H1 (cell line): ENCODE measurements around the gene MGAT5B. TPM values are rescaled to one million over a fixed set of nuclear protein-coding genes. Genes with fewer than 3 reads are reported as not detected.
A peak's percentile ranks its signal among the peaks of the same experiment; 100 is the strongest.

Experiments used
- CTCF ChIA-PET: fragments of 300-600 bp; sonication (Branson Sonifier 250); formaldehyde crosslinking; loops from one replicate; lab custom pipeline; 2021; ENCODE audit not compliant: partially characterized antibody; lab: Charles Lee
- POLR2A ChIA-PET: fragments of 300-600 bp; sonication (Branson Sonifier 250); formaldehyde crosslinking; loops from one replicate; lab custom pipeline; 2021; ENCODE audit warnings: inconsistent platforms; ENCODE audit not compliant: partially characterized antibody; lab: Charles Lee
- DNase-seq, 2 experiments: peaks; one replicate each; pipeline versions ENCODE4 v3.0.0 to v3.0.0-alpha.2; 2010 to 2022; ENCODE audit warnings: low spot score in 2 of 2, low read depth in 1 of 2, mixed read lengths in 1 of 2
- FAIRE-seq: peaks from 2 replicates; lab custom pipeline; 2011; peaks lifted over from hg19 to GRCh38; lab: Jason Lieb, UNC
- H2AFZ ChIP-seq: 2 replicates; pipeline ENCODE4 v1.8.1; 2012; ENCODE audit warnings: low read length, inconsistent platforms
- H2AK5ac ChIP-seq: 2 replicates; pipeline ENCODE4 v1.6.1; 2013; ENCODE audit warnings: low read depth, low read length
- H2BK120ac ChIP-seq: replicated peaks from 2 replicates; pipeline ENCODE3; 2013; ENCODE audit warnings: low read depth, low read length, inconsistent platforms
- H2BK12ac ChIP-seq: 2 replicates; pipeline ENCODE4 v1.6.1; 2013; ENCODE audit warnings: low read depth, low read length
- H2BK15ac ChIP-seq: 2 replicates; pipeline ENCODE4 v1.6.1; 2013; ENCODE audit warnings: low read length
- H2BK20ac ChIP-seq: 2 replicates; pipeline ENCODE4 v1.6.1; 2013; ENCODE audit warnings: low read length
- H2BK5ac ChIP-seq: 2 replicates; pipeline ENCODE4 v1.6.1; 2013; ENCODE audit warnings: low read depth, low read length
- H3K14ac ChIP-seq: 2 replicates; pipeline ENCODE4 v1.6.1; 2013; ENCODE audit warnings: inconsistent platforms; ENCODE audit not compliant: insufficient read length
- H3K18ac ChIP-seq: 2 replicates; pipeline ENCODE4 v1.6.1; 2013; ENCODE audit warnings: low read length; ENCODE audit errors: extremely low read depth
- H3K23ac ChIP-seq: 2 replicates; pipeline ENCODE4 v1.6.1; 2013; ENCODE audit warnings: inconsistent platforms; ENCODE audit not compliant: insufficient read length
- H3K23me2 ChIP-seq: 2 replicates; pipeline ENCODE4 v1.6.1; 2013; ENCODE audit warnings: low read depth, low read length
- H3K27ac ChIP-seq: 2 replicates; pipeline ENCODE4 v1.6.1; 2011; ENCODE audit warnings: low read depth, low read length, inconsistent platforms
- H3K27me3 ChIP-seq, 4 experiments: replicated peaks in 1 of 4; 1 replicate in 1 of 4; 2 replicates in 3 of 4; pipeline versions ENCODE4 v1.6.1 to v1.8.1; 2011 to 2013; ENCODE audit warnings: low read length in 3 of 4, mild to moderate bottlenecking in 3 of 4, inconsistent platforms in 2 of 4, mixed read lengths in 2 of 4, moderate library complexity in 1 of 4; ENCODE audit not compliant: control insufficient read depth in 3 of 4, insufficient read depth in 3 of 4; ENCODE audit errors: extremely low read depth in 1 of 4
- H3K36me3 ChIP-seq, 4 experiments: 2 replicates each; pipeline versions ENCODE4 v1.6.1 to v1.8.1; 2011 to 2013; ENCODE audit warnings: mild to moderate bottlenecking in 4 of 4, low read length in 3 of 4, moderate library complexity in 2 of 4, control low read depth in 1 of 4, inconsistent platforms in 1 of 4; ENCODE audit not compliant: insufficient read depth in 4 of 4, control insufficient read depth in 2 of 4
- H3K4ac ChIP-seq: replicated peaks from 2 replicates; pipeline ENCODE3; 2013; ENCODE audit warnings: low read length, low read depth, mixed read lengths, inconsistent platforms; ENCODE audit not compliant: insufficient read length
- H3K4me1 ChIP-seq, 4 experiments: replicated peaks in 1 of 4; 1 replicate in 1 of 4; 2 replicates in 3 of 4; pipeline versions ENCODE4 v1.6.1 to v1.8.1; 2011 to 2013; ENCODE audit warnings: low read length in 3 of 4, inconsistent platforms in 2 of 4, mixed read lengths in 1 of 4; ENCODE audit not compliant: insufficient read depth in 4 of 4, control insufficient read depth in 3 of 4
- H3K4me2 ChIP-seq, 2 experiments: 2 replicates each; pipeline versions ENCODE4 v1.6.1 to v1.8.1; 2011 to 2013; ENCODE audit warnings: low read depth in 2 of 2, low read length in 2 of 2, control low read depth in 1 of 2, inconsistent platforms in 1 of 2, mild to moderate bottlenecking in 1 of 2; ENCODE audit not compliant: insufficient read depth in 1 of 2
- H3K4me3 ChIP-seq, 4 experiments: fragments of 200-600, 300-600 bp in 1 of 4; sonication (generic), shearing (Covaris generic), sonication (Bioruptor Twin) in 1 of 4; 2 replicates each; pipeline versions ENCODE4 v1.5.1 to v1.8.1; 2011 to 2016; ENCODE audit warnings: low read length in 4 of 4, low read depth in 3 of 4, control low read depth in 2 of 4, inconsistent platforms in 2 of 4, mild to moderate bottlenecking in 2 of 4, mixed read lengths in 1 of 4, moderate library complexity in 1 of 4; ENCODE audit not compliant: insufficient read depth in 2 of 4; ENCODE audit errors: extremely low read depth in 1 of 4
- H3K56ac ChIP-seq: replicated peaks from 2 replicates; pipeline ENCODE3; 2013; ENCODE audit warnings: low read depth, mild to moderate bottlenecking, mixed read lengths, low read length, inconsistent platforms; ENCODE audit not compliant: insufficient read length
- H3K79me1 ChIP-seq: 2 replicates; pipeline ENCODE4 v1.6.1; 2013; ENCODE audit warnings: low read depth, low read length, control low read depth
- H3K79me2 ChIP-seq, 2 experiments: 2 replicates each; pipeline versions ENCODE4 v1.6.1 to v1.8.1; 2012 to 2013; ENCODE audit warnings: low read length in 2 of 2, mild to moderate bottlenecking in 2 of 2, inconsistent platforms in 1 of 2; ENCODE audit not compliant: insufficient read depth in 2 of 2, control insufficient read depth in 1 of 2
- H3K9ac ChIP-seq, 4 experiments: replicated peaks in 1 of 4; 1 replicate in 1 of 4; 2 replicates in 3 of 4; pipeline versions ENCODE4 v1.6.1 to v1.8.1; 2011 to 2013; ENCODE audit warnings: low read depth in 3 of 4, low read length in 3 of 4, control low read depth in 2 of 4, mild to moderate bottlenecking in 2 of 4, moderate library complexity in 2 of 4, inconsistent platforms in 1 of 4; ENCODE audit errors: extremely low read depth in 1 of 4
- H3K9me3 ChIP-seq, 2 experiments: 2 replicates each; pipeline versions ENCODE4 v1.6.1 to v1.8.1; 2012 to 2013; ENCODE audit warnings: mild to moderate bottlenecking in 2 of 2, moderate library complexity in 2 of 2, control low read depth in 1 of 2, inconsistent platforms in 1 of 2, low read depth in 1 of 2, low read length in 1 of 2, mixed read lengths in 1 of 2; ENCODE audit not compliant: insufficient read depth in 2 of 2
- H4K20me1 ChIP-seq, 2 experiments: replicated peaks in 1 of 2; 2 replicates each; pipeline versions ENCODE3 to v1.8.1; 2011 to 2013; ENCODE audit warnings: inconsistent platforms in 2 of 2, low read length in 2 of 2, mild to moderate bottlenecking in 1 of 2; ENCODE audit not compliant: insufficient read depth in 2 of 2, control insufficient read depth in 1 of 2
- H4K5ac ChIP-seq: 2 replicates; pipeline ENCODE4 v1.6.1; 2013; ENCODE audit warnings: low read length, low read depth, mixed read lengths, inconsistent platforms; ENCODE audit not compliant: insufficient read length
- H4K8ac ChIP-seq: 2 replicates; pipeline ENCODE4 v1.8.0; 2013; ENCODE audit warnings: mild to moderate bottlenecking, moderate library complexity, low read length, inconsistent platforms; ENCODE audit not compliant: insufficient read depth; ENCODE audit errors: extremely low read depth
- H4K91ac ChIP-seq: replicated peaks from 2 replicates; pipeline ENCODE3; 2013; ENCODE audit warnings: low read length, mixed read lengths, inconsistent platforms; ENCODE audit not compliant: insufficient read length
- BRCA1 ChIP-seq: IDR thresholded peaks from 2 replicates; pipeline ENCODE4 v1.6.1; 2012; ENCODE audit warnings: low read depth, low read length, improper control_type of control experiment
- CTCF ChIP-seq, 3 experiments: IDR thresholded peaks; 1 replicate in 2 of 3; 2 replicates in 1 of 3; pipeline versions ENCODE4 v1.5.1 to v1.6.1; 2011; ENCODE audit warnings: low read length in 3 of 3, mild to moderate bottlenecking in 3 of 3, inconsistent platforms in 2 of 3, low read depth in 1 of 3, moderate library complexity in 1 of 3; ENCODE audit not compliant: insufficient read depth in 1 of 3; ENCODE audit errors: control extremely low read depth in 1 of 3
- EGR1 ChIP-seq: IDR thresholded peaks from 2 replicates; pipeline ENCODE4 v1.6.1; 2011; ENCODE audit warnings: low read depth, low read length, borderline replicate concordance
- EZH2 ChIP-seq: fragments of 200-600 bp; sonication (generic); IDR thresholded peaks from 2 replicates; pipeline ENCODE4 v1.7.1; 2012; ENCODE audit warnings: low read depth, mild to moderate bottlenecking, moderate library complexity, low read length, inconsistent platforms; ENCODE audit not compliant: severe bottlenecking
- HDAC2 ChIP-seq, 2 experiments: fragments of 300-600 bp in 1 of 2; sonication (generic) in 1 of 2; IDR thresholded peaks; 2 replicates each; pipeline ENCODE4 v1.6.1; 2011 to 2012; ENCODE audit warnings: low read depth in 2 of 2, low read length in 2 of 2, mild to moderate bottlenecking in 2 of 2, moderate library complexity in 2 of 2, borderline replicate concordance in 1 of 2, inconsistent platforms in 1 of 2
- POLR2A ChIP-seq, 2 experiments: IDR thresholded peaks; 1 replicate in 1 of 2; 2 replicates in 1 of 2; pipeline ENCODE4 v1.6.1; 2011; ENCODE audit warnings: low read depth in 2 of 2, low read length in 2 of 2, mild to moderate bottlenecking in 2 of 2; ENCODE audit errors: control extremely low read depth in 1 of 2
- SP2 ChIP-seq: IDR thresholded peaks from 2 replicates; pipeline ENCODE4 v1.6.1; 2012; ENCODE audit warnings: mild to moderate bottlenecking, low read length, inconsistent platforms
- SUZ12 ChIP-seq: fragments of 200-600 bp; sonication (generic); IDR thresholded peaks from 2 replicates; pipeline ENCODE4 v1.6.1; 2012; ENCODE audit warnings: mild to moderate bottlenecking, inconsistent platforms, low read length, moderate library complexity, mixed read lengths
- TCF12 ChIP-seq: IDR thresholded peaks from 2 replicates; pipeline ENCODE4 v1.6.1; 2011; ENCODE audit warnings: low read depth, mild to moderate bottlenecking, low read length
- WGBS, 2 experiments: shearing (Covaris generic) in 1 of 2; methylation state at CpG; one replicate each; pipeline versions ENCODE4 v1.1.6 to v1.1.7; 2013 to 2015; ENCODE audit warnings: low lambda C conversion rate in 2 of 2, mixed read lengths in 2 of 2, inconsistent platforms in 1 of 2, low coverage in 1 of 2, missing lambda C conversion rate in 1 of 2; ENCODE audit not compliant: insufficient replicate concordance in 2 of 2, insufficient coverage in 1 of 2, insufficient read length in 1 of 2; ENCODE audit errors: extremely low coverage in 1 of 2, missing lambda C conversion rate in 1 of 2; 5-methylcytosine and 5-hydroxymethylcytosine counted together
- polyA plus RNA-seq, 7 experiments: library from polyadenylated mRNA; depleted of rRNA in 3 of 7; stranded (reverse) in 5 of 7; unstranded in 2 of 7; fragments of >200 nt in 5 of 7; fragments of 200-250 nt in 2 of 7; gene quantifications; 1 replicate in 5 of 7; 2 replicates in 1 of 7; 4 replicates in 1 of 7; pipeline versions ENCODE4 v1.2.1 to v1.2.3, GENCODE V29; 2011 to 2013; ENCODE audit warnings: missing spikeins in 2 of 7, mixed read lengths in 2 of 7
- total RNA-seq: library from RNA; stranded (reverse); fragmentation: NEBNext Ultra II Directional; extraction: Animal tissue kit (Norgen Biotek cat#: 25700); gene quantifications from 2 replicates; pipeline ENCODE4 v1.2.1, GENCODE V29; 2021

MGAT5B gene
- total and polyA plus RNA-seq, 2 of the 8 experiments (the other 6 are each of a cell fraction or from before 2014, with no cell fraction given): 7.9 to 8.2 TPM

GRCh38 chr17:76943202-76943601, 75.0 kb downstream of the MGAT5B start:
- no peak overlapping the region for H2BK12ac ChIP-seq
- no peak overlapping the region for H4K91ac ChIP-seq
- H2AK5ac ChIP-seq: no peak overlapping the region
- H3K4ac ChIP-seq: no peak overlapping the region
- CTCF ChIA-PET: interaction anchor here (0.6 to 2.0 kb wide), 6 partner anchors 11 to 1153 kb away, joined by 3 to 6 read pairs (median 4); no protein-coding TSS in a partner anchor
- H3K4me1 ChIP-seq: peaks cover 0 to 18% (median 8%) of the 10 kb centered on the region in 4 experiments; a peak in 4 of 7 replicates
- H2AFZ ChIP-seq: no peak overlapping the region
- H2BK5ac ChIP-seq: no peak overlapping the region
- no peak overlapping the region for H3K9ac ChIP-seq
- no peaks in the 10 kb centered on the region for H3K9me3 ChIP-seq
- POLR2A ChIA-PET: interaction anchor here (0.7 kb wide), 1 partner anchor 235 kb away, joined by 3 read pairs; no protein-coding TSS in a partner anchor
- TF ChIP-seq EZH2: no peak
- TF ChIP-seq EGR1: no peak
- no peak for TF ChIP-seq SP2
- TF ChIP-seq SUZ12: no peak
- TF ChIP-seq POLR2A (IDR thresholded peaks at IDR 0.05; ENCODE audit: control extremely low read depth in 1 of 2, low read depth in 2 of 2, low read length in 2 of 2): no peak
- TF ChIP-seq CTCF (IDR thresholded peaks at IDR 0.05; ENCODE audit: control extremely low read depth in 1 of 3, insufficient read depth in 1 of 3, low read depth in 1 of 3, low read length in 3 of 3): no peak
- no peak for TF ChIP-seq BRCA1
- no peak for TF ChIP-seq HDAC2 (IDR thresholded peaks at IDR 0.05; ENCODE audit: borderline replicate concordance in 1 of 2, low read depth in 2 of 2, low read length in 2 of 2)
- no peak for TF ChIP-seq TCF12
- H3K56ac ChIP-seq: no peak overlapping the region
- no peak overlapping the region for H3K23ac ChIP-seq
- FAIRE-seq (no peak), DNase-seq (no peak)
- no peaks in the 10 kb centered on the region for H3K23me2 ChIP-seq
- no peaks in the 10 kb centered on the region; a peak in 2 of 8 replicates for H3K36me3 ChIP-seq
- H4K5ac ChIP-seq: no peak overlapping the region
- 54% methylated on average over 7 of the region's 7 CpGs; no CpG with 5 or more reads in 1 of the 2 experiments for WGBS, 2 experiments
- H3K27ac ChIP-seq: no peak overlapping the region
- no peaks in the 10 kb centered on the region for H3K79me1 ChIP-seq
- H3K14ac ChIP-seq: no peak overlapping the region
- no peaks in the 10 kb centered on the region for H3K27me3 ChIP-seq
- peak overlapping the region in 1 of 4 experiments; percentile 26; a peak in 1 of 8 replicates for H3K4me3 ChIP-seq
- no peaks in the 10 kb centered on the region for H3K79me2 ChIP-seq
- no peaks in the 10 kb centered on the region for H4K20me1 ChIP-seq
- H2BK15ac ChIP-seq: no peak overlapping the region
- peak overlapping the region in 1 of 2 experiments; percentile 16; a peak in 1 of 4 replicates for H3K4me2 ChIP-seq
- H3K18ac ChIP-seq: no peak overlapping the region
- H2BK120ac ChIP-seq: no peak overlapping the region
- H2BK20ac ChIP-seq: no peak overlapping the region
- no peak overlapping the region for H4K8ac ChIP-seq
